ENCODE results near the gene CAPN14. TPM values are rescaled to one million over a fixed set of nuclear protein-coding genes. Genes with fewer than 3 reads are reported as not detected.
A peak's percentile ranks its signal among the peaks of the same experiment; 100 is the strongest.

The CAPN14 gene
- total RNA-seq, 1 donor = 0.09 TPM

- no peak for TF ChIP-seq CTCF (IDR thresholded peaks at IDR 0.05; ENCODE audit: insufficient read depth, low read length)
- no peak overlapping the region for H3K4me3 ChIP-seq (ENCODE audit: low read depth, low read length)
- DNase-seq (ENCODE audit: low read depth) = no peak
Measured at GRCh38 chr2:31238126-31238905, 21.0 kb upstream of the CAPN14 start.

GRCh38 chr2:31237348-31238017, 20.2 kb upstream of the CAPN14 start:
- no peak for DNase-seq (ENCODE audit: low read depth)
- no peak overlapping the region for H3K4me3 ChIP-seq (ENCODE audit: low read depth, low read length)
- no peak for TF ChIP-seq CTCF (IDR thresholded peaks at IDR 0.05; ENCODE audit: insufficient read depth, low read length)

- H3K4me3 ChIP-seq (ENCODE audit: low read depth, low read length) = no peak overlapping the region
- no peak for DNase-seq (ENCODE audit: low read depth)
- TF ChIP-seq CTCF (IDR thresholded peaks at IDR 0.05; ENCODE audit: insufficient read depth, low read length) = no peak
Measured at GRCh38 chr2:31236433-31237205, 19.3 kb upstream of the CAPN14 start.

GRCh38 chr2:31235504-31235902, 18.2 kb upstream of the CAPN14 start:
- TF ChIP-seq CTCF (IDR thresholded peaks at IDR 0.05; ENCODE audit: insufficient read depth, low read length) = no peak
- H3K4me3 ChIP-seq (ENCODE audit: low read depth, low read length) = peak overlapping the region; percentile 3
- peak; percentile 94 for DNase-seq (ENCODE audit: low read depth)

- TF ChIP-seq CTCF (IDR thresholded peaks at IDR 0.05; ENCODE audit: insufficient read depth, low read length) = no peak
- peak overlapping the region; percentile 78 for H3K4me3 ChIP-seq (ENCODE audit: low read depth, low read length)
- DNase-seq (ENCODE audit: low read depth) = no peak
Measured at GRCh38 chr2:31234683-31235503, 17.6 kb upstream of the CAPN14 start.

Measured in fibroblast of the aortic adventitia (primary cell).